WERI-Rb-1 (cell line): ENCODE data around the gene GDPD5.

ENCODE experiments used
- DNase-seq: peaks from one replicate; pipeline ENCODE4 v3.0.0-alpha.2; 2020
- H3K27ac ChIP-seq: fragments of 250-450 bp; sonication (Bioruptor Pico); 2 replicates; pipeline ENCODE4 v1.5.1; 2020; ENCODE audit warnings: mild to moderate bottlenecking, moderate library complexity
- H3K27me3 ChIP-seq: fragments of 250-450 bp; sonication (Bioruptor Pico); 2 replicates; pipeline ENCODE4 v1.5.1; 2021; ENCODE audit warnings: mild to moderate bottlenecking, low read depth, moderate library complexity; ENCODE audit not compliant: insufficient read depth, severe bottlenecking
- H3K36me3 ChIP-seq: fragments of 250-450 bp; sonication (Bioruptor Pico); 2 replicates; pipeline ENCODE4 v1.5.1; 2020; ENCODE audit warnings: mild to moderate bottlenecking, moderate library complexity
- H3K4me3 ChIP-seq: 2 replicates; pipeline ENCODE4 v1.5.1; 2011; ENCODE audit warnings: low read depth, mild to moderate bottlenecking, control low read depth, low read length
- H3K9me3 ChIP-seq: fragments of 250-450 bp; sonication (Bioruptor Pico); 2 replicates; pipeline ENCODE4 v1.5.1; 2021; ENCODE audit warnings: mild to moderate bottlenecking, moderate library complexity; ENCODE audit not compliant: severe bottlenecking
- CTCF ChIP-seq: IDR thresholded peaks from 2 replicates; pipeline ENCODE4 v1.5.1; 2011; ENCODE audit warnings: low read depth, mild to moderate bottlenecking, control low read depth, inconsistent platforms, low read length

GDPD5 gene

GRCh38 chr11:75568616-75569219 is 43.0 kb upstream of the GDPD5 start:
- no peak for DNase-seq
- Histone ChIP-seq H3K27ac (no peak overlapping the region), H3K36me3 (no peaks in the 10 kb centered on the region)

GRCh38 chr11:75567971-75568370 is 42.2 kb upstream of the GDPD5 start:
- Histone ChIP-seq H3K36me3 (no peaks in the 10 kb centered on the region), H3K27me3 (no peaks in the 10 kb centered on the region), H3K9me3 (no peaks in the 10 kb centered on the region), H3K27ac (no peak overlapping the region), H3K4me3 (no peak overlapping the region)
- DNase-seq, result no peak
- no peak for TF ChIP-seq CTCF

More at GRCh38 chr11:75568616-75569219, 43.0 kb upstream of the GDPD5 start:
- TF ChIP-seq CTCF, result no peak
- no peaks in the 10 kb centered on the region for H3K27me3 ChIP-seq
- H3K4me3 ChIP-seq, result no peak overlapping the region
- no peaks in the 10 kb centered on the region for H3K9me3 ChIP-seq

- Histone ChIP-seq H3K27ac (no peak overlapping the region), H3K36me3 (no peaks in the 10 kb centered on the region), H3K4me3 (no peak overlapping the region), H3K27me3 (no peaks in the 10 kb centered on the region), H3K9me3 (no peaks in the 10 kb centered on the region)
- no peak for DNase-seq
- TF ChIP-seq CTCF, result no peak
Observed at GRCh38 chr11:75566763-75567279, 41.1 kb upstream of the GDPD5 start.

- no peaks in the 10 kb centered on the region for H3K27me3 ChIP-seq
- no peak for DNase-seq
- no peak overlapping the region for H3K27ac ChIP-seq
- no peaks in the 10 kb centered on the region for H3K36me3 ChIP-seq
- H3K4me3 ChIP-seq, result no peak overlapping the region
- no peaks in the 10 kb centered on the region for H3K9me3 ChIP-seq
- no peak for TF ChIP-seq CTCF
Observed at GRCh38 chr11:75565916-75566762, 40.4 kb upstream of the GDPD5 start.

- TF ChIP-seq CTCF, result no peak
- Histone ChIP-seq H3K36me3 (no peaks in the 10 kb centered on the region), H3K27me3 (no peaks in the 10 kb centered on the region), H3K4me3 (no peak overlapping the region), H3K9me3 (no peaks in the 10 kb centered on the region), H3K27ac (no peak overlapping the region)
- no peak for DNase-seq
Observed at GRCh38 chr11:75565221-75565814, 39.6 kb upstream of the GDPD5 start.
